Measurements from ENCODE around the gene CD99.
"Not testable (repeated sequence)": the region's sequence is repeated elsewhere in the genome, so short reads cannot be mapped to it uniquely, and the experiment has no call there.

GRCh38 chrX:2780472-2781225 is 89.6 kb downstream of the CD99 start:
- not testable (repeated sequence) for TF ChIP-seq CTCF (IDR thresholded peaks at IDR 0.05); ZNF416 (CRISPR knock-in tag; IDR thresholded peaks at IDR 0.05); JUN (CRISPR knock-in tag; IDR thresholded peaks at IDR 0.05); ZNF121 (CRISPR knock-in tag; IDR thresholded peaks at IDR 0.05); IRF2 (CRISPR knock-in tag; IDR thresholded peaks at IDR 0.05; ENCODE audit: borderline replicate concordance, low read depth)

Measured in WTC11 (cell line).